ENCODE results near the gene TRIM9.

TRIM9 gene

DNA sequence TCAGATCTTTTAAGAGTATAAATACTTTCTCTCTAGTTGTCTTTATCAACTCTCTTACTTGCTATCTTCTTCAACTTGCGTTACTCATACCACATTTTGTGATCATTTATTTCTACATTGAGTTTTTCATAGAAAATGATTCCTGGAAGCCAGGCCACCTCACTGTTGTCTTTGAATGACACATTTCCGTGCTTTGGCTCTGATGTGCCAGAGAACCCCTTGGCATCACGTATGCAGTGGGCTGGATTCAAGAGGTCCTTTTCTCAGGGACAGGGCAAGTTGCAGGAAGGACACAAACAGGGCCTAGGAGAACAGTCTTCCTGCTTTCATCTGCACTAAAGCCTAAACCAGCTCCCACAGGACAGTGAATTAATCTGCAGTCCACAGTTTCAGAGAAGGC, 80.3 kb downstream of the TRIM9 start:
- TF ChIP-seq, protein P1, sequence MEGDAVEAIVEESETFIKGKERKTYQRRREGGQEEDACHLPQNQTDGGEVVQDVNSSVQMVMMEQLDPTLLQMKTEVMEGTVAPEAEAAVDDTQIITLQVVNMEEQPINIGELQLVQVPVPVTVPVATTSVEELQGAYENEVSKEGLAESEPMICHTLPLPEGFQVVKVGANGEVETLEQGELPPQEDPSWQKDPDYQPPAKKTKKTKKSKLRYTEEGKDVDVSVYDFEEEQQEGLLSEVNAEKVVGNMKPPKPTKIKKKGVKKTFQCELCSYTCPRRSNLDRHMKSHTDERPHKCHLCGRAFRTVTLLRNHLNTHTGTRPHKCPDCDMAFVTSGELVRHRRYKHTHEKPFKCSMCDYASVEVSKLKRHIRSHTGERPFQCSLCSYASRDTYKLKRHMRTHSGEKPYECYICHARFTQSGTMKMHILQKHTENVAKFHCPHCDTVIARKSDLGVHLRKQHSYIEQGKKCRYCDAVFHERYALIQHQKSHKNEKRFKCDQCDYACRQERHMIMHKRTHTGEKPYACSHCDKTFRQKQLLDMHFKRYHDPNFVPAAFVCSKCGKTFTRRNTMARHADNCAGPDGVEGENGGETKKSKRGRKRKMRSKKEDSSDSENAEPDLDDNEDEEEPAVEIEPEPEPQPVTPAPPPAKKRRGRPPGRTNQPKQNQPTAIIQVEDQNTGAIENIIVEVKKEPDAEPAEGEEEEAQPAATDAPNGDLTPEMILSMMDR (IDR thresholded peaks at IDR 0.05; ENCODE audit: insufficient read depth, low read depth, low read length, missing control alignments) = no peak
- DNase-seq (ENCODE audit: low read depth) = no peak
- no peak overlapping the region for H3K4me3 ChIP-seq (ENCODE audit: low read length)

DNA sequence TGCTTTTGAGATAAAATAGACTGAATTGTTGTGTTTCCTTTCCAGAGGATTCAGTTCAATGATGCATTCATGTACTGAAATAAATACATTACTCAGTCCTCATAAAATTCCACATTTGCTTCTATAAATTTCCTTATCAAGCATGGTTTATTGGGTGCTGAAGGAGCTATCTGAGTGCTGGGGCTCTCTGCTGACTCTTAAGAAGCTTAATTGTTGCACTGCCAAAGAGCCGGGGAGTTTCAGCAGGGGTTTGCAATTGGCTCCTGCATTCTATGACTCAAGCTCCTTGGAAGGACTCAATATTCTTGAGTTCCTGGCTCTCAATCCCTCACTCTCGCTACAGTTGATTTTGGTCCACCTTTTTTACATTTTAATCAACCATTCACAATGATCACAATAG, 80.8 kb downstream of the TRIM9 start:
- DNase-seq (ENCODE audit: low read depth) = peak; percentile 43
- no peak overlapping the region for H3K4me3 ChIP-seq (ENCODE audit: low read length)
- TF ChIP-seq, protein P1 (IDR thresholded peaks at IDR 0.05; ENCODE audit: insufficient read depth, low read depth, low read length, missing control alignments) = no peak

DNA sequence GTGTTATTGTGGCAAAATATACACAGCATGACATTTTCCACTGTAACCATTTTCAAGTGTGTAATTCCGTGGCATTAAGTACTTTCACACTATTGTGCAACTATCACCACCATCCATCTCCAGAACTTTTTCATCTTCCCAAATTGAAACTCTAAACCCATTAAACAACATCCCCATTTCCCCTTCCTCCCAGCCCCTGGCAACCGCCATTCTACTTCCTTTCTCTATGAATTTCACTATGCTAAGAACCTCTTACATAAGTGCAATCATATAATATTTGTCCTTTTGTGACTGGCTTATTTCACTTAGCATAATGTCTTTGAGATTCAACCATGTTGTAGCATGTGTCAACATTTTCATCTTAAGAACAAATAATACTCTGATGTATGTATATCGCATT, 82.8 kb downstream of the TRIM9 start:
- TF ChIP-seq, protein P1 (IDR thresholded peaks at IDR 0.05; ENCODE audit: insufficient read depth, low read depth, low read length, missing control alignments) = no peak
- no peak overlapping the region for H3K4me3 ChIP-seq (ENCODE audit: low read length)
- no peak for DNase-seq (ENCODE audit: low read depth)

DNA sequence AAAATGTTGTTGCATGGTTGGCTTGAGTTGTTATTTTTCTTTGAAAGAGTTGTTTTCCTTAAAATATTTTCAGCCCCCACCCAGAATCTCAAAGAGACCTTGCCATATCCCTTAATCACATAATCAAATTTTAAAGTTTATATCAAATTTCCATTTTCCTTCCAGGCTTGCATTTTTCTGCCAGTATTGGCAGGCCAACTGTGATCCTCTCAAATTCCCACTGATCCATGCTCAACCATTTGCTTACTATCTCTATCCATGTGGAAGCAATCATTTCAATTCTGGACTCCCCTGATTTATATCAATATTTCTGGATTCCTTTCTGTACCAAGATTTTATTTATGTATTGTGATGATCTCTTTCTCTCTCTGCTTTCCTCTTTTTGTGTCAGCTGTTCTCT, 86.5 kb downstream of the TRIM9 start:
- TF ChIP-seq, protein P1 (IDR thresholded peaks at IDR 0.05; ENCODE audit: insufficient read depth, low read depth, low read length, missing control alignments) = no peak
- H3K4me3 ChIP-seq (ENCODE audit: low read length) = no peak overlapping the region
- DNase-seq (ENCODE audit: low read depth) = no peak

DNA sequence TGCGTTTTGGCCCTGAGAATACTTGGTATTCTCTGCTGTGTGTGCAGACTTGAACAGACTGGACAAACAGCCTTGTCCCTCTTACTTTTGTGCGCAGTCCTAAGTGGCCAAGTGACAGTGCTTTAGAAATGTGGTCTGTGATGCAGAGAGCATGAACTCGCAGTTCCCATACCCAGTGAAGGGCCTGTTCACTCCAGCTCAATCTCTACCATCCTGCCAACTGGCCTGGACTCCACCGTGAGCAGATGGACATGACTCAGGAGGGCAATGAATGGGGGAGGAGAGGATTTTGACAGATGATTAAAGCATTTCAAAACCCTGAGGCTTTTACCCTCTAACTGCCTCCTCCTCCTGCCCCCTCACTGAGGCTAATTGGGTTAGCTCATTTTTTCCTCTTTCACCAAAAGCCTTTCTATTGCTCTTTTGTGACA, 88.1 kb downstream of the TRIM9 start:
- DNase-seq (ENCODE audit: low read depth) = peak; percentile 68
- H3K4me3 ChIP-seq (ENCODE audit: low read length) = no peak overlapping the region
- TF ChIP-seq, protein P1 (IDR thresholded peaks at IDR 0.05; ENCODE audit: insufficient read depth, low read depth, low read length, missing control alignments) = no peak

DNA sequence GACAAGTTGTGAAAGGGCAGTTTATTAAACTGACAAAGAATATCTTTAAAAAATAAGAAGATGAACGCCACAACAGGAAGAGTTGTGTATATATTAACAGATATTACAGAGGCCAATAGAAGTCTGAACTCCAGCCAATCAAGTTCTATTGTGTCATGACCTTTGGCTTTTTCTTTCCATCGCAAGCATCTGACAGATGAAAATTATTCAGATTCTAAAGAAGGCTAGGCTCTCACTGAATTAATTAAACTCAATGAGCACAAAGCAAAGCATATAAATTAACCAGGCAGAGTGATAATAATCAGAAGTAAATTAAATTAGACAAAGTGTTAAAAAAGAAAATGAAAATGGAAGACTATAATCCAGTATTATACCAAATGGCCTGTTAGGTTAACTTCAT, 88.6 kb downstream of the TRIM9 start:
- TF ChIP-seq, protein P1 (IDR thresholded peaks at IDR 0.05; ENCODE audit: insufficient read depth, low read depth, low read length, missing control alignments) = no peak
- no peak for DNase-seq (ENCODE audit: low read depth)
- H3K4me3 ChIP-seq (ENCODE audit: low read length) = no peak overlapping the region

DNA sequence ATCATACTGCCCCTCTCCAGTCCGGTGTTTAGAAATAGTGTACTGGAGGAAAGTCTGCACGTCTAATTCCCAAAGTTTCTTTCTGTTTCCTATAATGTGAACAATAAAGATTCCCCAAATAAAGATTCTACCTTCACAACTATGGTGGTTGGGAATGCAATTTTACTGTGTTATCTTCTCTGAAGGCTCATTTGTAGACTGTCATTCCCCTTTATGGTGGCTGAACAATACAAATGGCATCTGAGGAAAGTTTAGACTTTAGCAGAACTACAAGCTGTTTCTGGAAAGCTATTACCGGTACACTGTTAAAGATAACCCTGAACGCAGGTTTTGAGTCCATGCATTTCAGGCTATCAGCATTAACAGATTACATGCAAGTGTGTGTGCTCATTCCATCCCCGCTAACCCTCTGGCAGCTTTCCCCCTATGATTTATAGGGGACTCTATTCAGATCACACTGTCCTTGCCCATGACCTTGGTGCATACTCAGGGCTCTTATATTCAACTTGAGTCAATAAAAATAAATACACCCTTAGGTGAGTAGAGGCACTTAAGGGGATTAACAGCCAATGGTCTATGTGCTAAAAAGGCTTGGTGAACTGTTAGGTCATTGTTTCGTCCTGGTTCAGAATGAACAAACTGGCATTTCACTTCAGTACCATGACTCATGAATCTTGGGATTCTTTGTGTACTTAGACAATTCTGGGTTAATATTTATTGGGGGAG, 89.9 kb downstream of the TRIM9 start:
- TF ChIP-seq, protein P1 (IDR thresholded peaks at IDR 0.05; ENCODE audit: insufficient read depth, low read depth, low read length, missing control alignments) = no peak
- DNase-seq (ENCODE audit: low read depth) = peak; percentile 59
- H3K4me3 ChIP-seq (ENCODE audit: low read length) = no peak overlapping the region
